GM18907 (cell line): ENCODE measurements around the gene CERCAM.
"Not testable (repeated sequence)": the region's sequence is repeated elsewhere in the genome, so short reads cannot be mapped to it uniquely, and the experiment has no call there.

Source experiments
- ATAC-seq: cut with Tn5 transposase; IDR thresholded peaks from one replicate; pipeline ENCODE4 v1.9.1; 2021; ENCODE audit warnings: mild to moderate bottlenecking, moderate library complexity; ENCODE audit not compliant: unreplicated experiment

Gene CERCAM

DNA sequence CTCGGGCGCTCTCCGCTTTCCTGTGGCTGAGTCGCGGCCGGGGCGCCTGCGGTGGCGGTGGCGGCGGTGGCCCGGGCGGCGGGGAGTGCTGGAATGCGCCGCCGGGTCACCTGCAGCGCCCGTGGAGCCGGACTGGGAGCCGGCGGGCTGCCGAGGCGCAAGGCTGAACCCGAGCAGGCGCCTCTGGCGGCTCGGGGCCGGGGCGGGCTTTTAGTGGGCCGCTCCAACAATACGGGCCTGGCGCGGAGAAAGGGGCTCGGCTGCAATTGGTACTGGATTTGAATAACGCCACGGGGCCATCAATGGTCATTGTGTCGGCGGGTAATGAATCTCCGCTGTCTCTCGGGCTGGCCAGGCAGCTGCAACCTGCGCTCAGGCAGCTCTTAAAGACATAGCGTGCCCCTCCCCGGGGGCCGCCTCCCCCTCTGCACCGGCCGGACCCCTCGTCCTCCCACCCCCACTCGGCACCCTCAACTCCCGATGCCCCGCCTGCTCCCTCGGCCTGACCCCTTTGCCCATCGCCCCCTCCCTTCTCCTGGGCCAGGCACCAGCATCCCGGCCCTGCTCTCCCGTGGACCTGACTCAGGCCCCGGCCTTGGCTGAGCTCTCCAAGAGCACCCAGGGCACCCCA, 27.4 kb upstream of the CERCAM start:
- ATAC-seq = no peak

DNA sequence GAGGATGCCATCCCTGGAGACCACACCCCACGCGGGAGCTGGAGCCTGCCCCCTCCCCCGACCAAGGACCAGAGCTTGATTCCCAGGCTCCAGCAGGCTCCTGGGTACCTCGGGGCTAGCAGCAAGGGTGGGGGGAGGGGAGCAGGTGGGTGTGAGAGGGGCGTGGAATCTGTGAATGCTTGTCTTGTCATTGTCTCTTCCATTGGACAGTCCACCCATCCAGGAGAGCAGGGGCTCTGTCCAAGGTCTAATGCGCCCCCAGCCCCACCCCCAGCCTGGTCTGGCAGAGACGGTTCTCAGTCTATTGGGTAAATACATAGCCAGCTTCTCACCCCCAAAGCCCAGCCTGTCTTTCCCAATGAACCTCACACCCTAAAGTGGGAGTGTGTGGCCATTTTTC, 26.7 kb upstream of the CERCAM start:
- ATAC-seq = no peak

DNA sequence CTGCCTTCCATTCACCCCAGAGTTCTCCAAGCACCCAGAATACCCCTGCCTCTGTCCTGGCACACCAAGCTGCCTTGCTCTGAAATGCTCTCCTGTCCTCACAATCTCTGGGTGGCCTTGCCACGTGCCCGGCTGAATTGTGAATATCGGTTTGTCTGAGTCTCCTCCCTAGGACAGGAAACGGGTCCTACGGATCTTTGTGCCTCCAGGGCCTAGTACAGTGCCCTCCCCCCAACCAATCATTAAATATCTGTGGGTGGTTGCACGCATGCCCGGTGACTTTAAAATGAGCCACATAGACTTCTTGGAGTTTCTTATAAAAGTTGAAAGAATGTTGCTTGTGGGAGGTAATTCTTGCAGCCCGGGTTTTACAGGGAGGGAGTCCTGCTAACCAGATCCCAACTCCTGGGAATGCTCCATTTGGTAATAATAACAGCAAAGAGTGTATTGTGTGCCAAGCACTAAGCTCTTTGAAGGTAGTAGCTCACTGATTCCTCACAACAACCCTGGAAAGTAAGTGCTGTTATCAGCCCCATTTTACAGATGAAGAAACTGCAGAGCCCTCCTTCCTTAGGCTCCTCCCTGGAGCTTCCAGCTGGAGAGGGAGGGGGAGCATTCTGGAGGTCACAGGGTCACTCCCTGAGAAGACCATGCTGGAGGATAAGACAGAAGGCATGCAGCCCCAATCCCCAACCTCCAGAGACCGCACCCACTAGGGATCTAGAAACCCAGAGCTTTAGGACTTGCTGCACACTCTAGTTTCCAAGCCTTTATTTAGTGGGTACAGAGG, 26.1 kb upstream of the CERCAM start:
- no peak for ATAC-seq

DNA sequence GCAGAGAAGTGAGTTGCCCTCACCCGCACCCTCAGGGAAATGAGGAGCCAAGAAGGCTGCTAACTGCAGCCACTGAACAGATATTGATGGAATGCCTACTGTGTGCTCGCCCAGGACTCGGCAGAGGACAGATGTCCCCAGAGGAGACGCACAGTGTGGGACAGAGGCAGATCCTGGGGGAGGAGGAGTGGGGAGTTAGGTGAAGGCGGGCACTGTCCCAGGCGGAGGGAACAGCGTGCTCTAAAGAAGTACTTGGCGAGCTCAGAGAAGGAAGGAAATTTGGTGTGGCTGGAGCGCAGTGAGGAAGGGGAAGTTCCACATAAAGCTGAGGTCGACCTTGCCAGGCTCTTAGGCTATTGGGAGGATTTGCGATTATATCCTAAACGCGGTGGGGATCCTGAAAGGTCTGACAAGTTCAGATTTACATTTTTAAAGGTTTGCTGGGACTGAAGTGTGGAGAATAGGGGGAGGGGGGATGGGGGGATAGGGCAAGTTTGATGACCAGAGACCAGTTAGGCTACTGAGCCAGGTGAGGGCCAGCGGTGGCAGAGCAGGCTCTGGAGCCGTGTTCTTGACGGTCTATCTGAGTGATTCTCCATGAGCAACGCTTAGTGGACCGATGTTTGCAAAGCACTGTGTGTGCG, 23.6 kb upstream of the CERCAM start:
- no peak for ATAC-seq

DNA sequence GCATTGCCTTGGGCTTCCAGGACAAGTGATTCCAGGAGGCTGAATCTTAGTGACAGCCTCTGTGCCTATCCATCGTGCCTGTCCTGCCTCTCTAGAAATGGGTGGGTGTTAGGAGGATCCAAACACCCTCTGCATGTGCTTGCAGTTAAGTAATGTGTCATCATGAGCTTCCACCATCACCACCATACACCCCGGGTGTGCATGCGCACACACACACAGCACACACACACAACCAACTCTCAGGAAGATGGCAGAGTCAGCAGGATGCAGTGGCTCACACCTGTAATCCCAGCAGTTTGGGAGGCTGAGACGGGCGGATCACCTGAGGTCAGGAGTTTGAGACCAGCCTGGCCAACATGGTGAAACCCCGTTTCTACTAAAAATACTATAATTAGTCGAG, 22.8 kb upstream of the CERCAM start:
- ATAC-seq = no peak

DNA sequence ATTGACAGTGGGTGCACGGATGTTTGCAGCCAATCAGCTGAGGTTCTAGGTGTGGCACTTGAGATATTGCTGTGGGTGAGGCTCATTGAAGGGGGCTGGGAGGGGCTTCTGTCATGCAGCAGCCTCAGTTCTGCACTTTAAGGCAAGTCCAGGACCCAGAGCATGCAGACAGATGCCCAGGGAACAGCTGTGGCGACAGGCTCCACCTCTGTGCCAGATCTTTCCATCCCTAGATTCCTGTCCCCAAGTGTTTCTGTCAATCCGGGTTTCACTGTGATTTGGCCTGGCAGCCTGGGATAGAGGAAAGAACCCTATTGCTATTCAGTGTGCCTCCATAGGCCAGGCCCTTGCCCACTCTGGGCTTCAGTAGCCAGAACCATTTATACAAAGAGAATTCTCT, 20.8 kb upstream of the CERCAM start:
- no peak for ATAC-seq

DNA sequence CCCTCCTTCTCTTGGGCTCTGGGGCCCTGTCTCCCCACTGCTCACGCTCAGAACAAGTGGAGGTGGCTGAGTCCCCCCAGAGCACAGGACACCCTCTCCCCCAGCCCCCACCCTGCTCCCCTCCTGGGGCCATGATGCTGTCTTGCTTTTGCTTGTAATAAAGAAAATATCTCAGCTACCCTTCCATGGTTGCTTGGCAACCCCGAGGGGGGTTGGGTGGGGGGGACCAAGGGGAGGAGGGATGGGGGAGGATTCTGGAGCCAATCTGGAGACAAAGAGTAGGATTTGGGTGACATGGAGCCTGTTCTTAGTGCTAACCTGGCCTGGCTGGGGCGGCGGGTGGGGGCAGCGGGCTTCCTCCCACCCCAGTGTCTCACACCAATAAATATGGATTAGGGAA, 16.1 kb upstream of the CERCAM start:
- ATAC-seq = no peak

DNA sequence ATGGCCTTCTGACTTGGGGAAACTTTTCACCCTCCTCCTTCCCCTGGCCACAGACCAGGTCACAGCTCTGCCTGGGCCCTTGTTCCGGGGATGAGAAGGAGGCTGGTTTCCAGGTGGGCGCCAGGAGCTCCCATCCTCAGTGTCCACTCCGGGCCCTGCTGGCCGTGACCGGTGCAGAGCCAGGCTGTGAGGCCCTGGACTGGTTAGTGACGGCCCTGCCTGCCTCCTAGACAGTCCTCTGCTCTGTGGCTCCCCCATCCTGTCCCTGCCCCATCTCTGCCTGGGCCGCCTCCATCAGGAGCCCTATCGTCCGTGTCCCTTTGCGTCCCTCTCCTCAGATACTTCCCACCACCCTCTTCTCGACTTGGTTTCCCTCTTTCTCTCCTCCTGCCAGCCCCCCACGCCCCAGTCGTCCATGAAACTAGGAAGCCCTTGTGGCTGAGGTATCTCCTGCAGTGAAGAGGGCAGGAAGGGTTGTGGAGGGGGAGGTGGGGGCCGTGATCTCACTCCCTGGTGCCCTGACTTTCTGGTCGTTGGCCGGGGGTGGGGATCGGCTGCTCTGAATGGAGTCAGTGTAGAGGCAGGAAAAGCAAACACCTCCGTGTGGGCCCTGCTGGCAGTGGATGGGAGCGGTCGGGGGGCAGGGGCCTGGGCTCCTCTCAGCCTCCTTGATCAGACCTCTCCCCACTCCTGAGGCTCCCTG, 15.4 kb upstream of the CERCAM start:
- no peak for ATAC-seq

DNA sequence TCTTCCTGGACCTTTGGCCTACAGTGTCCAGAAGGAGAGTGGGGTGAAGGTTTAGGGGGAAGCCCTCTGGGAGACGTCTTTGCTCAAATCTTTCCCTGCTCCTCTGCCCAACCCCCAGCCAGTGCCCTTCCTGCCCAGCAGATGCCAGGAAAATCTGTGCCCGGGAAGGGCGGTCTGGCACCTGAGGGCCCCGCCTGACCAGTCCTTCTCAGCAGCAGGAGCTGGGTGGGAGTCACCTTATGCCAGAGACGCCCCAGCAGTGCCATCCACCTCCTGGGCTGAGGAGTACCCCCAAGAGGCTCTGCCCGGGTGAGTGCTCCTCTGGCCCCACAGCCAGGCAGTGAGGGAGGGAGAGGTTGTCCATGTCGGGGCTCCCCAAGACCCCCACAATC, 14.9 kb upstream of the CERCAM start:
- no peak for ATAC-seq

DNA sequence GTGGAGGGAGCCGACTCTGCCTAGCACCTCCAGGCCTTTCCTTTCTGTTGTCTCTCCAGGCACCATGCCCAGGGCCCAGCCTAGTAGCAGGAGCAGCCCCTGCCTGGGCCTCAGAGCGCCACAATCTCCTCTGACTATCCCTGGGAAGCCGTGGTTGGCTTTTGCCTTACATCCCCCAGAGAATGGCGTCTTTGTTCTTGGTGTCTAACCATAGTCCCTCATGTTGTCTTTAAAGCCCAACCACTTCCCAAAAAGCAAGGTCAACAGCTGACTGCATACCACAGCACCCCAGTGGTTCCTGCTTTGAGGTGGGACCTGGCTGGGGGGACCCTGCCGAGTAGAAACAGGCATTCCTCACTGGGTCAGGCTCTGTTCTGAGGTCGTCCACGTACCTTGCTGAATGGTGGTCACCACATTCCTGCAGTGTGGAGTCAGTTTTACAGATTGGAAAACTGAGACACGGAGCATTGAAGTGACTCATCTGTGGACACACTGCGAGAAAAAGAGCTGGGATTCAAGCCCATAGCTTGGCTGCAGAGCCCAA, 13.7 kb upstream of the CERCAM start:
- ATAC-seq = no peak

DNA sequence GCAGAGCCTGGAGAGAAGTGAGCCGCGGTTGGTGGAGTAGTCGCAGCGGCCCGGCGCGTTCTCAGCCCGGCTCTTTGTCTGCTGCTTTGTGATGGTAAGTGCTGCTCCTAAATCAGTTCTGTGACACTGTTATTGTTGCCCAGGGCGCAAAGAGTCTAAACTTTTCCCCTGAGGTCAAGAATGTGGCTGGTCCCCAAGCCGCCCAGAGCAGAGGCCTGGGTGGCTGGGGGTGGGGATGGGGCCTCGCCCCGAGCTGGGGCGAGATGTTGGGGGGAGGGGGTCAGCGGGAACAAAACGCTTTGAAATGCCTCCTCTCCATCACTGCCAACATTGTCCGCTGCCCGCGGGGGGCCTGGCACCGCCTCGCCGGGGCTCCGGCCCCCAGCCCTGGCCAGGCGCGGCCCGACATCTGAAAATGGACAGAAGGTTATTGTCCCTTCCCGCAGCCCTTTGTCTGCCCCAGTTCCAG, 11.7 kb upstream of the CERCAM start:
- ATAC-seq = no peak

DNA sequence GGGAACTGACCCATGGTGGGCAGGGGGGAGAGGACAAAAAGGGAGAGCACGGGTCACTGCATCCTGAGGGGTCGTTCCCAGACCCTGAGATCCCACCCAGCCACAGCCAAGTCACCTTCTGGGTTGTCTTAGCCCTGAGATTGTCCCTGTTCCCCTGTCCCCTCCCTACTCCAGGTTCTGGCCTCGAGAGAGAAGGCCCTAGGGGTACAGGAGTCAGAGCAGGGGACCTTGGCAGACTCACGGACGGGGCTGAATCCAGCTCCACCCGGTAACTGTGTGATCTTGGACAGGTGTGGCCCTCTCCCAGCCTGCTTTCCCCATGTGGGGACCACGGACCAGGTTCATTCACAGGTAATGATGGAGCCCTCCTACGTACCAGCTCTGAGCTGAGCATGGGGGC, 11.2 kb upstream of the CERCAM start:
- ATAC-seq = no peak

DNA sequence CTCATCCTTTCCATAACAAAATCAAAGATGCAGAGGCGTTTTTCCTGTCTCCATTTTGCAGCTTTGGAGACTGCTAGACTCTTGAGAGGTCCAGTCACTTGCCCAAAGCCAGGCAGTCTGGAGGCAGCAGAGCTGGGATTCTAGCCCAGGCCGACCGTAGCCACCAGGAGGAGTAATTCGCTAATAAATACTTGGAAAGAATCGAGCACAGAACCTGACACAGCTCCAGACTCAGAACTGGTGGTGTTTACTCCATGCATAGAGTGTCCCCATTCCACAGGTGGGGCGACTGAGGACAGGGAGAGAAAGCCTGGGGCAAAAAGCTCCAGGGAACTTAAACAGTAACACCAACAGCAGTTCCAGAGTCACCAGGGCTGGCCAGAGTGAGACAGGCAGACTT, 10.7 kb upstream of the CERCAM start:
- no peak for ATAC-seq

DNA sequence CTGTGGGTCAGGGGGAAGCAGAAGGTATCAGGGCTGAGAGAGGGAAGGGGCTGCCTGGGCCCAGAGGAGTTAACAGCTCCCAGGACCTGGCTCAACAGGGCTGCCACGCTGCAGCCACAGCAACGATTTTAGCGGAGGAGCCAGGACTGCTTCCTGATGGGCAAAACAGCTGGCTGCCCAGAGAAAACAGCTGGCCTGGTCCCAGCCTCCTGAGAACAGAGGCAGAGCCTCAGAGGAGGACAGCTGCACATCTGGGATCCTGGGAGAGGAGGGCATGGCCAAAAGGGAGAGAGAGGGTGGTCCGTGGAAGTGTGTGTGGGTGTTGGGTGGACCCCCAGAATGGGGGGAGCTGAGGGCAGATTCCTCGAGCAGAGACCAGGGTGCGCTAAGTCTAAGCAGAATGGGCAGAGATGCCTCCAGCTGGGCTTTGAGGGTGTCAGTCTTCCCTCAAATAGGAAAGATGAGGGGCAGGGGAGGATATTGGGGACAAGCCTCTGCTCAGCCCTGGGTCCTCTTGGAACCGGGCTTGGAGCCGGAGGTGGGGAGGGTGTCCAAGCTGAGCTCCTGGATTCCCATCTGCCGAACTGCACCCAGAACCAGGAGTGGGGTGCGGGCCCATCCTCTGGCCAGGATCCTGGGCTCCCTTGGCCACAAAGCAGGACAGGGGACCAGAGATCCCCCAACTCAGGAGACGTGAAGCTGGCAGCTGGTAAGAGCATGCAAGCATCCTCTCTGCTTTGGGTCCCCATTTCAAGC, 9.1 kb upstream of the CERCAM start:
- ATAC-seq = no peak

DNA sequence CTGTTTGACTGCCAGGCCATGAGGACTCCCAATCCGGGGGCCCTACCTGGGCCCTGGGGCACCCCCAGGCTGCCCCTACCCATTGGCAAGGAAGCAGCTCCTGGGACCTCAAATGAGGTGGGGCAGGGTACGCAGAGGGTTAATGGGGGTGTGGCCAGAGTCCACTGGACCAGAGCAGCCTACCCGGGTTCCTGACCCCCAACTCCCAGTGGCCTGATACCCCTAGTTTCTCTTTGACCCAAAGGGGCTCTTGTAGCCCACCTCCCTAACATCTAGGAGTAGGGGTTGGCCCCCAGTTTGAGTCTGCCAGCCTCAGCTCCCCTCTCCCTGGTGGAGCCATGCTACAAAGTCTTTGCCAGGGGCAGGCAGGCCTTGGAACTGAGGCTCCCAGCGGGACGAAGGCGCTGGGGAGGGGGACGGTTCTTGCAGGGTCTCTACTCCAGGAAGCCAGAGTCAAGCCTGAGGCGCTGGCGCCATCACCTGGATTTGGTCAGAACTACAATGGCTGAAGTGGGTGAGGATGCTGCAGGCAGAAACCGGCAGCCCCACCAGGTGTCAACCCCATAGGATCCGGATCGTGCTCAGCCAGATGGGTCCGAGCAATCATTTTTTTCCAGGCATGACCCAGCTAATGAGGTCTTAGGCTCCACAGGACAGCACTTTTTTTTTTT, 8.4 kb upstream of the CERCAM start:
- no peak for ATAC-seq

DNA sequence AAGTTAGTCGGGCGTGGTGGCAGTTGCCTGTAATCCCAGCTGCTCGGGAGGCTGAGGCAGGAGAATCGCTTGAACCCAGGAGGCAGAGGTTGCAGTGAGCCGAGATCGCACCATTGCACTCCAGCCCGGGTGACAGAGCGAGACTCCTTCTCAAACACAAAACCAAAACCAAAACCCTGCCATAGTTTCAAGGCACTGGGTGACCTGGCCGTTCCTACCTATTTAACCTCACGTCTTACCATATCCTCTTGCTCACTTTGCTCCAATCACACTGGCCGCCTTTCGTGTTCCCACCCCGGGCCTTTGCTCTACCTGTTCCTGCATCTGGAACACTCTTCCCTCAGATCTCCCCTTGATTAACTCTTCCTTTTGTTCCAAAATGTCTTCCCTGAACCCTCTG, 6.9 kb upstream of the CERCAM start:
- ATAC-seq = not testable (repeated sequence)

DNA sequence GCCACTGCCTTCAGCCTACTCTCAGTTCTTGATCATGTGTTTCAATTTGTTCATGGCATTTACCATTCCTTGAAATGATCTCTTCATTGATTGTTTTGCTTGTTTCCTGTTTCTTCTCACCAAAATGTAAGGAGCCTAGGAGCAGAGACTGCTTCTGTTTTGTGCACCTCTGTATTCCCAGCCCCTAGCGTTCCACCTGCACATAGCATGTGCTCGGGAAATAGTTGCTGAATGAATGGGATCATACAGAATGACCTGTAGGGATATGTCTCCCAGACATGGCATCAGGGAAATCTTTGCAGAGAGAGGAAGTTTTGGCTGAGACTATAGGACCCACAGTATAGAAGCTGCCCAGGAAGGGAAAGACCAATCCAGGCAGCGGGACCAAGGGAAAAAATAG, 6.2 kb upstream of the CERCAM start:
- no peak for ATAC-seq

DNA sequence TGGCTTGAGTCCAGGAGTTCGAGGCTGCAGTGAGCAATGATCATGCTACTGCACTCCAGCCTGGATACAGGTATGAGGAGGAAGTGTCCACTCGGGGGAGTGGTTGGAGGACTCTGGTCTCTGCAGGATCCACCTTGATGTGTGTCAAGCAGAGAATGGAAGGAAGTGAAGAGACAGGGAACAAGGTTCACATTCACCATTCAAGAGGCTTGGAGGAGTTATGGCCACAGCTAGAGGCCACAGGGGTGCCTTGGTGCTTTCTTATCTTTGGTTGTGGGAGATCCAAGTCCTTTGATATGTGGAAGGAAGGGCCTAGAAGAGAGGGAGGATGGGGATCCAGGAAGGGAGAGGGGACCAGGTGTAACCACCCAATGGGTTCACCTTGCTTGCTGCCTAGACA, 5.4 kb upstream of the CERCAM start:
- no peak for ATAC-seq

DNA sequence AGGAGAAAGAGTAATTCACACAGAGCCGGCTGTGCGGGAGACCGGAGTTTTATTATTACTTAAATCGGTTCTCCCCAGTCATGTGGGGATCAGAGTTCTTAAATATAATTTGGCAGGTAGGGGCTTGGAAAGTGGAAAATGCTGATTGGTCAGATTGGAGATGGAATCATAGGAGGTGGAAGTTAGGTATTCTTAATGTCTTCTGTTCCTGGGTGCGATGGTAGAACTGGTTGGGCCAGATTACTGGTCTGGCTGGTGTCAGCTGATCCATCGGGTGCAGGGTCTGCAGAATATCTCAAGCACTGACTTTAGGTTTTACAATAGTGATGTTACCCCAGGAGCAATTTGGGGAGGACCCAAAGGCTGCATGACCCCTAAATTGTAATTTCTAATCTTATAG, 4.6 kb upstream of the CERCAM start:
- no peak for ATAC-seq

DNA sequence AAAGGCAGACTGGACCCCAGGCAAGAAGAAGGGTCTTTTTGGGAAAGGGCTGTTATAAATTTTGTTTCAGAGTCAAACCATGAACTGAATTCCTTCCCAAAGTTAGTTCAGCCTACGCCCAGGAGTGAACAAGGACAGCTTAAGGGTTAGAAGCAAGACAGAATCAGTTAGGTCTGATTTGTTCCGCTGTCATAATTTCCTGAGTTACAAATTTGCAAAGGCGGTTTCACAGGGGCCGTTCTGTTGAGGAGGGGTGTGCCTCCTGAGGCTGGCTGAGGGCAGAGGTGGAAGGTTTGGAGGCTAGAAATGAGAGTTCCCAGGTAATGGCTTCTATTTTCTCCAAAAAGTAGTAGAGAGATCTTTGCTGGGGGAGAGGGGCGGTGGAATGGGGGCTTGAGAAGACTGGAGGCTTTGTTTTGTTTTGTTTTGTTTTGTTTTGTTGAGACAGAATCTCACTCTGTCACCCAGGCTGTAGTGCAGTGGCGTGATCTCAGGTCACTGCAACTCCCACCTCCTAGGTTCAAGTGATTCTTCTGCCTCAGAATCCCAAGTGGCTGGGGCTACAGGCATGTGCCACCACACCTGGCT, 4.1 kb upstream of the CERCAM start:
- no peak for ATAC-seq
